Measurements from ENCODE around the gene LRRC56. TPM values are rescaled to one million over a fixed set of nuclear protein-coding genes. Genes with fewer than 3 reads are reported as not detected.

Gene LRRC56
- total RNA-seq, 2 experiments from 2014 or later: 2.4 TPM

DNA sequence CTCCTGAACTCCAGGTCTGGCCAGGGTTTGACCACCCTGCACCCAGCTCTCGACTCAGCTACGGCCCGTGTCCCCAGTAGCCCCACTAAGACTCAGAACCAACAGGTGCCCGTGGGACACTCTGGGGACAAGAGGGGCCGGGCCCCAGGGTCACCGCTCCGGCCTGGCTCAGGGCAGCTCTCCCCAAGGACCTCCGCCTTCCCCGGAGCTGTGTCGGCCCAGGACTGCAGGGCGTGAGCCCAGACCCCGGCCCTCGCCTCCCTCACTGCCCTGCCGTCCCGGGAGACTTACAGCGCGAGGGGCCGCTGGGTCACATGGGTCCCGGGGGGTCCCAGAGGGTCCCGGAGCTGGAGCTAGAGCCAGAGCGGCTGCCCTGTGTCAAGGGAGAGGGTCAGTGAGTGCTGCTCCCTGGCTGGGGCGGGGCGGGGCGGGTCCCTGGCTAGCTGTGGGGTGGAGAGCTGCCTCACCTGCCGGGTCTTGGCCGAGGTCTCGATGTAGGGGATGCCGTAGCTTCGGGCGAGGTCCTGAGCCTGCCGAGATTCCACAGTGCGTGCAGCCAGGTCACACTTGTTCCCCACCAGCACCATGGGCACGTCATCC, 4.2 kb upstream of the LRRC56 start:
- H3K4me3 Mint-ChIP-seq: peak overlapping the region; percentile 42
- ATAC-seq (ENCODE audit: poor library complexity): no peak
- H3K9me3 Mint-ChIP-seq: no peaks in the 10 kb centered on the region
- Histone ChIP-seq H3K4me1 (ENCODE audit: insufficient read depth, low read length) (peaks cover 38% of the 10 kb centered on the region), H3K36me3 (ENCODE audit: insufficient read depth, low read length) (peaks cover 26% of the 10 kb centered on the region), H3K27me3 (ENCODE audit: control insufficient read depth in 1 of 2, insufficient read depth in 2 of 2, low read length in 2 of 2) (no peaks in the 10 kb centered on the region), H3K27ac (ENCODE audit: low read depth in 1 of 2, low read length in 2 of 2) (no peak overlapping the region), H3K9me3 (ENCODE audit: control insufficient read depth in 1 of 2, insufficient read depth in 1 of 2, low read length in 2 of 2) (no peaks in the 10 kb centered on the region), H3K4me3 (ENCODE audit: low read length) (no peak overlapping the region)
- H3K27me3 Mint-ChIP-seq: no peaks in the 10 kb centered on the region
- peaks cover 15% of the 10 kb centered on the region for H3K4me1 Mint-ChIP-seq (ENCODE audit: low read depth)
- peak in 1 of 14 experiments; percentile 50 for DNase-seq
- no peak overlapping the region for H3K27ac Mint-ChIP-seq
- ChIA-PET POLR2A (interaction anchor here (1.6 kb wide), 1 partner anchor 14 kb away, joined by 3 read pairs; no protein-coding TSS in a partner anchor), CTCF (no interaction called here)
- H3K36me3 Mint-ChIP-seq (ENCODE audit: low read depth): peaks cover 13% of the 10 kb centered on the region
- intact Hi-C loops (cut with DNase I, micrococcal nuclease): no loop called here
- TF ChIP-seq, protein P1, sequence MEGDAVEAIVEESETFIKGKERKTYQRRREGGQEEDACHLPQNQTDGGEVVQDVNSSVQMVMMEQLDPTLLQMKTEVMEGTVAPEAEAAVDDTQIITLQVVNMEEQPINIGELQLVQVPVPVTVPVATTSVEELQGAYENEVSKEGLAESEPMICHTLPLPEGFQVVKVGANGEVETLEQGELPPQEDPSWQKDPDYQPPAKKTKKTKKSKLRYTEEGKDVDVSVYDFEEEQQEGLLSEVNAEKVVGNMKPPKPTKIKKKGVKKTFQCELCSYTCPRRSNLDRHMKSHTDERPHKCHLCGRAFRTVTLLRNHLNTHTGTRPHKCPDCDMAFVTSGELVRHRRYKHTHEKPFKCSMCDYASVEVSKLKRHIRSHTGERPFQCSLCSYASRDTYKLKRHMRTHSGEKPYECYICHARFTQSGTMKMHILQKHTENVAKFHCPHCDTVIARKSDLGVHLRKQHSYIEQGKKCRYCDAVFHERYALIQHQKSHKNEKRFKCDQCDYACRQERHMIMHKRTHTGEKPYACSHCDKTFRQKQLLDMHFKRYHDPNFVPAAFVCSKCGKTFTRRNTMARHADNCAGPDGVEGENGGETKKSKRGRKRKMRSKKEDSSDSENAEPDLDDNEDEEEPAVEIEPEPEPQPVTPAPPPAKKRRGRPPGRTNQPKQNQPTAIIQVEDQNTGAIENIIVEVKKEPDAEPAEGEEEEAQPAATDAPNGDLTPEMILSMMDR (IDR thresholded peaks at IDR 0.05): no peak

GRCh38 chr11:533586-534395, 3.5 kb upstream of the LRRC56 start:
- intact Hi-C loops (cut with DNase I, micrococcal nuclease): no loop called here
- H3K9me3 ChIP-seq (ENCODE audit: control insufficient read depth in 1 of 2, insufficient read depth in 1 of 2, low read length in 2 of 2): no peaks in the 10 kb centered on the region
- TF ChIP-seq, protein P1 (IDR thresholded peaks at IDR 0.05): no peak
- DNase-seq (peak in 2 of 14 experiments; percentile 32 to 45), ATAC-seq (ENCODE audit: poor library complexity) (no peak)
- POLR2A ChIA-PET: interaction anchor here (1.6 kb wide), 1 partner anchor 15 kb away, joined by 3 read pairs; no protein-coding TSS in a partner anchor
- H3K27me3 ChIP-seq (ENCODE audit: control insufficient read depth in 1 of 2, insufficient read depth in 2 of 2, low read length in 2 of 2): no peaks in the 10 kb centered on the region
- H3K4me3 Mint-ChIP-seq: peak overlapping the region; percentile 54
- no peaks in the 10 kb centered on the region for H3K27me3 Mint-ChIP-seq
- H3K36me3 Mint-ChIP-seq (ENCODE audit: low read depth): peaks cover 13% of the 10 kb centered on the region
- H3K4me1 ChIP-seq (ENCODE audit: insufficient read depth, low read length): peaks cover 44% of the 10 kb centered on the region
- H3K4me1 Mint-ChIP-seq (ENCODE audit: low read depth): peaks cover 16% of the 10 kb centered on the region
- no peak overlapping the region for H3K27ac ChIP-seq (ENCODE audit: low read depth in 1 of 2, low read length in 2 of 2)
- no peak overlapping the region for H3K27ac Mint-ChIP-seq
- CTCF ChIA-PET: no interaction called here
- H3K36me3 ChIP-seq (ENCODE audit: insufficient read depth, low read length): peaks cover 26% of the 10 kb centered on the region
- H3K4me3 ChIP-seq (ENCODE audit: low read length): peak overlapping the region; percentile 71
- no peaks in the 10 kb centered on the region for H3K9me3 Mint-ChIP-seq

DNA sequence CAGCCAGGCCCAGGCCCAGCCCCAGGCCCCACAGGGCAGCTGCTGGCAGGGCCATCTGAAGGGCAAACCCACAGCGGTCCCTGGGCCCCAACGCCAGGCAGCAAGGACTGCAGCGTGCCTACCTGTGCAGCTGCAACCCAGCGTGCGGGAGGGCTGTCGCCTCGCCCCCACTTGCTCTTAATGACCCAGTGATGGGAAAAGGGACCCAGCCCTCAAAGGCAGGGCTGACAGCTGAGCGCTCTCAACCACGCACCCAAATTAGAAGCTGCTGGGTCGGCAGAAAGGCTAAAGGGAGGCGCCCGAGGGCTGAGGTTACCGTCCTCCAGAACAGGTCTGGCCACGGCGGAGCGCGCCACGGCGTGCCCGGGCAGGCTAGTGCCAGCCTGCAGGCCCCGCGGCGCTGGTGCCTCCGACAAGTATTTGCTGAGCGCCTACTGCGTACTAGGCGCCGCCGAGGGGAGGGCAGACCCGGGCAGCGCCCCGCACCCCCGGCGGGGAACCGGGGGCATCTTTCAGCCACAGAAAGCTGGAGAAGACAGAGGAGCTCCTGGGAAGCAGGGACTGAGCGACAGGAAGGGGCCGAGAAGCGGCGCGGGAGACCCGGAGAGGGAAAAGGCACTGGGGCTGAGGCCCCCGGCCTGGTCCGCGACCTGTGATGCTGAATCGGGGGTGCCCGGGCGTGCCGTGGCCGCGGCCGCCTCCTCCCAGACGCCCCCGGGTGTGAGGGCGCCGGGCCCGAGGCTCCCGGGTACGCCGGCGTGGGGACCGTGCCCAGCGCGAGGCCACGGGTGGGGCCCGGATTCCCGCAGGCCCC, 2.7 kb upstream of the LRRC56 start:
- Histone ChIP-seq H3K36me3 (ENCODE audit: insufficient read depth, low read length) (peaks cover 26% of the 10 kb centered on the region), H3K27me3 (ENCODE audit: control insufficient read depth in 1 of 2, insufficient read depth in 2 of 2, low read length in 2 of 2) (no peaks in the 10 kb centered on the region), H3K4me1 (ENCODE audit: insufficient read depth, low read length) (peaks cover 44% of the 10 kb centered on the region), H3K9me3 (ENCODE audit: control insufficient read depth in 1 of 2, insufficient read depth in 1 of 2, low read length in 2 of 2) (no peaks in the 10 kb centered on the region), H3K4me3 (ENCODE audit: low read length) (peak overlapping the region; percentile 71), H3K27ac (ENCODE audit: low read depth in 1 of 2, low read length in 2 of 2) (peak overlapping the region in 1 of 2 donors; percentile 29)
- no peaks in the 10 kb centered on the region for H3K9me3 Mint-ChIP-seq
- H3K4me3 Mint-ChIP-seq: peak overlapping the region; percentile 85
- ATAC-seq (ENCODE audit: poor library complexity) (no peak), DNase-seq (peak in 6 of 14 experiments; percentile 16 to 67 (median 40))
- ChIA-PET CTCF (no interaction called here), POLR2A (interaction anchor here (0.9 to 3.3 kb wide), 3 partner anchors 16 to 27 kb away, joined by 3 to 18 read pairs (median 3); no protein-coding TSS in a partner anchor)
- H3K27me3 Mint-ChIP-seq: no peaks in the 10 kb centered on the region
- peaks cover 13% of the 10 kb centered on the region for H3K36me3 Mint-ChIP-seq (ENCODE audit: low read depth)
- H3K4me1 Mint-ChIP-seq (ENCODE audit: low read depth): peaks cover 16% of the 10 kb centered on the region
- H3K27ac Mint-ChIP-seq: peak overlapping the region; percentile 65
- TF ChIP-seq, protein P1 (IDR thresholded peaks at IDR 0.05): no peak
- intact Hi-C loops (cut with DNase I, micrococcal nuclease): loop anchor here in 1 of 2 experiments (1.0 to 5.0 kb wide), 3 partner anchors 27 to 263 kb away; partner anchors contain the start of genes DEAF1, RNH1, SLC25A22 and TMEM80

Data from CD4-positive, alpha-beta T cell (primary cell).